ENCODE results near the gene RYR3.

The RYR3 gene

GRCh38 chr15:33310481-33311311 lies at the start of gene RYR3:
Gene RYR3 (plus strand): TSS chr15:33310967. CDS start chr15:33311046, 79 bp downstream.
- DNase-seq: no peak

GRCh38 chr15:33262306-33262705 lies 48.5 kb upstream of the RYR3 start:
- DNase-seq: no peak

- DNase-seq: no peak
Measured at GRCh38 chr15:33277689-33278088, 33.1 kb upstream of the RYR3 start.

- DNase-seq: no peak
Measured at GRCh38 chr15:33278816-33279612, 31.8 kb upstream of the RYR3 start.

- no peak for DNase-seq
Measured at GRCh38 chr15:33279613-33280205, 31.1 kb upstream of the RYR3 start.

- DNase-seq: no peak
Measured at GRCh38 chr15:33282226-33283020, 28.3 kb upstream of the RYR3 start.

- no peak for DNase-seq
Measured at GRCh38 chr15:33283576-33283975, 27.2 kb upstream of the RYR3 start.

GRCh38 chr15:33284336-33284735 lies 26.4 kb upstream of the RYR3 start:
- no peak for DNase-seq

- DNase-seq: peak; percentile 21 to 26
Measured at GRCh38 chr15:33292717-33293307, 18.0 kb upstream of the RYR3 start.

GRCh38 chr15:33293713-33294334 lies 16.9 kb upstream of the RYR3 start:
- no peak for DNase-seq

DNA sequence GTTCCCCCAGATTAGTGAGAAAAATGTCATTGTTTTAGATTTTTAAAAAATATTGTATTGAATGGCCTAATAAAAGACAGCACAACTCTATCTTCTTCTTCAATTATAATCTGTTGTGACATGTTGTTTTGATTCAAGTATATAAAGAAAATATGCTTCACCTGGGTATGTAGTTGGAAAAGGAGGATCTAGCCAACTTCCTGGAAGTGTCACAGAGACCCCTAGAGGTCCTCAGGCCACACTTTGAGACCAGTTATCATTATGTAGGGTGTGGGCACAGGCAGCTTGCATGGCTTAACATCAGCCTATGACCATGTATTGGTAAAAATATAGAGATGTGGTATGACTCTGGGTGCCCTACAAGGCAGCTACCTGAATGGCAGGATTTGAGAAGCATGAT lies 14.7 kb upstream of the RYR3 start:
- DNase-seq: no peak

DNA sequence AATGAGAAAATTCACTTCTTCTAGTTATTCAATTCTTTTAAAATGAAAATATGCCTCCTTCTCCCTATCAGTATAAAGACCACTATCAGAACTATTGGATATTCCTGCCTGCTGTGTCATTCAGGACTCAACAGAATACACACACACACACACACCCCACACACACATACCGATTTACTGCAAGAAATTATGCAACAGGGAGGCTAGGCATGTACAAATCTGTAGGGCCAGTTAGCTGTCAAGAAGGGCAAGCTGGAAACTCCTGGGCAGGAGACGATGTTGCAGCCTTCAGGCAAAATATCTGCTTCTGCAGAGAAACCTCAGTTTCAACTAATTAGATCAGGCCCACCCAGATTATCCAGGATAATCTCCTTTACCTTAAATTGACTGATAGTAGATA lies 13.9 kb upstream of the RYR3 start:
- no peak for DNase-seq

- no peak for DNase-seq
Measured at GRCh38 chr15:33298631-33299030, 12.1 kb upstream of the RYR3 start.

DNA sequence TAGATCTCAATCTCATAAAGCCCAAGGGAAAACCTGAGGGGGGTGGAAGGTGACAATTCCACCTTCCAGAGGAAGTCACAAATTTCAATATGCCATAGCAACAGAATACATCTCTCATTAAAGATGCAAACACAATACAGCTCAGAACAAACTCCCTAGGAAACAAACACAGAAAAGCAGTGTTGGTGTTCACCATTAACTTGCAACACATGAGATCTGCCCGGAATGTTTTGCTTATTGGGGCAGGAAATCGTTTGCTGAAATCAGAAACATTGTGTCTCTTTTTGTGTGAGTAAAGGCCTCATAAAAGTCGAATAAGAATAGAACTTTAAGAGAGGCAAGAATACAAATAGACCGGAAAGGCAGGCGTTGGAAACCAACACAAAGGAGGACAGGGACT lies 5.8 kb upstream of the RYR3 start:
- DNase-seq: no peak

DNA sequence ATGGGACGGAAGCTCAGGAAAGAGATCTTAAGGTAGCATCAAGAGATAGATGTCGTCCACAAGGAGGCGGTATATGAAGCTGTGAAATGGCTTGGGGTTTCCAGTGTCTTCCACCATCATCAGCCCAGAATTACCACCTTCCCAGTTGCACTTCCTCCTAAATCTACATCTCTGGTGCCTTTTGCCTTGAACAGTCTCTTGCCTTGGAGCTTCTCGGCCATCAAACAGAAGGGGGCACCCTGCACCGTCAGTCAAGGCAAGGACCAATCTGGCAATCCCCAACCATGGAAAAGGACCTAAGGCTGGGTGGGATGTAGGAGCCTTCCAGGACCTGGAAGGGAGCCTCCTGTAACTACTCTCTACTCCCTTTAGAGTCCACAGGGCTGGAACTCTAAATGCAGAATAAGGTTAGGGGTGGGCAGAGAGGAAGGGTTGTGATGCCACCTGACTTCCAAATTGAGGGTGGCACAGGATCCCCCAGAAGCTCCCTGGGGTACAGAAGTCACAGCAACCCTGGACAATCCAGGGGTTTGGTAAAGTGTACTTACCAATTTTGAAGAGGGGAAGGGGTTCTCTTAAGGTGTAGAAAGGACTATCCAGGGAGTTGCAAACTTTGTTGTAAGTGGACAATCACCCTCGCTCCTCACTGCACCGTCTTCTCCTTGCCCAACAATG lies 1.0 kb upstream of the RYR3 start:
- no peak for DNase-seq

DNA sequence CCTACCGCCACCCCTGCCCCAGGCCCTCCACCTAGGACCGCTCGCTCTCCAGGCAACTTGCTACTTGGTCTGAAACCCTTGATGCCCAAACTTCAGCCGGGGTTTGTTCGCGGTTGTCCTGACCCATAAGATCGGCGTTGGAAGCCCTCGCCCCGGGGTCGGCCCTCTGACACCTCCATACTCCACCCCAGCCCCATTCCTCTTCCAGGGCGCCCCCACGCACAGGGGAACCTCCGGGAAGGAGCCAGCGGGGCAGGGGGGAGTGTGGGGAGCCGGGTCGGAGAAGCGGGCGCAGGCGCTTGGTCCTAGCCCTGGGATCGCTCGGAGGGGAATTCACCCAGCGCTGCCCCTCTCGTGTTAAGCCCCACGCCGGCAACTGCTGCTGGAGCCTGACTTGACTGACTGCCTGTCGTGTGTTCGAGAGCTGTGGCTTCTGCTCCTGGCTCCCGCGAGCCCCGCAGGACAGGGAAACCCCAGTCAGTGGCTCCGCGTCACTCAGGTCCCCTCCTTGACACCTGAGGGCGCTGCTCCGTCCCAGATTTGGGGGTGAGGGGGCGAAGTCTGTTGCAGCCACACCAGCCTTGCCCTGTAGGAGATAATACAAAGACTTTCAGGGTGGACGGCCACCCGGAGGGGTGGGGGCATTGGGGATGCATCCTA lies 675 bp downstream of the RYR3 start:
- DNase-seq: no peak

DNA sequence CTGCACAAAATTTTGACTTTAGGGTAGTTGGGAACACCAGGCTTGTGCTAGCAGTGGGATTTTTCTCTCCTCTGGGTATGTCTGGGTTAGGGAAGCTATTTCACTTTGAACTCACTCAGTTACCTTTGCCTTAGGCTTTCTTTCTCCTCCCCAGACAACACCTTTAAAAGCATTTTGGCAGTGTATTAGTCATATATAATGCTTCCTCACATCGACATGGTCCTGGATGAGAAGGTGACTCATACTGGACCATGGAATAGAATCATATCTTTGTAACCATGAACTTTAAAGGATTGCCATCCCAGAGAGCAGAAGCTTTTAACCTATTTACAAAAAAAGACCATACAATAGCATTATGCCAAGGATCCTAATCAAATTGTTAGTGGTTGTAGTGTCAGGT lies 2.7 kb downstream of the RYR3 start:
- no peak for DNase-seq

DNA sequence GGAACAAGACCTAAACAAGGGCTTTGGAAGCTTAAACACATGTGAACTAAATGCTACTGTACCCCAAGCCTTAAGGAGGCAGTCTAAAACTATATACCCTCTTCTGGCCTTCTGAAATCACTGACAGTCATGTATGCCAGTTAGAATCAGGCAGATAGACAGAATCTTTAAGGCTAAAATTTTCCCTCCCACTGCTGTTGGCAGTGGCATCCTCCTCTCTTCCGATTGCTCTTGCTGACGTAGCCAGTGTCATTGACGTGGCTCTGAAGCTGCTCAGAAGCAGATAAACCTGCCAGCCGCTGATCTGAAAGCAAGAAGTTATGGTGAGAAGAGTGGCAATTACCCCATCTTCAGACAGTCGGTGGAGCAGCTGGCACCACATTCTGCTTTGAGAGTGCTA lies 3.3 kb downstream of the RYR3 start:
- no peak for DNase-seq

DNA sequence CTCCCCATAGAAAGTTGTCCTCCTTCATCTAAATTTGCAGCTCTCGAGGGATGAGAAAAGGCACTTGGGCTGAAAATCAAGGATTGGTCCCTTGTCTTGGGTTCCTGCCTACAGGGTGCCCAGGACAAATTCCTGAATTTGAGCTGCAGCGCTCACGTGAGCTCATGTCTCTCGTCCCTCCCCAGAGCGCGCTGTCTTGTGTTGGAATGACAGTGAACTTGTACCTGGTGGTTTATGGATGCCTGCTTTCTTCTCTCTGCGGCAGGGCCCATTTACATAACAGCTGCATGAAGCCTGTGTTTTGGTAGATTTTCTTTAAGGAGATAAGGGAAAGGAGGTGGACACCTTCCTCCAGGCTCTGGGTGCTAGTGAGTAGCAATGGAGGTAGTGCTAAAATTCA lies 4.3 kb downstream of the RYR3 start:
- no peak for DNase-seq

DNA sequence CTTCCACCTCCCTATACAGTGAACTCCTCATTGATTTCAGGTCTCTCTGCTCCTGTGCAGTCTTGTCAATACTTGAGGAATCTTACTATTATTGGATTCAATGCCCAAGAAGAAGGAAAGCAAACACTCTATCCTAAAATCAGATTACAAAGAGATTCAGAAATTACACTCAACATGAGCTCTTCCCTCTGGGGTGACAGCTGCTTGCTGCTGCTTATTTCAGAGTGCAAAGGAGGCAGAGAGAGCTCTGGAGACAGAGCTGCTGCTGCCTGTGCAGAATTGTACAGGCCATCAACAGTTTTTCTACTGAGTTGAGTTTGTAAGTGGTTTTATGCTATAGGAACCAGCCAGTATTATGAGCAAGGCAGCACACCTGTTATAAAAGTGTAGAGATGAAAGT lies 7.1 kb downstream of the RYR3 start:
- no peak for DNase-seq

GRCh38 chr15:33320017-33320416 lies 9.2 kb downstream of the RYR3 start:
- no peak for DNase-seq
